Osteoblast (primary cell): Measurements from ENCODE around the gene TRAK1. TPM values are rescaled to one million over a fixed set of nuclear protein-coding genes. Genes with fewer than 3 reads are reported as not detected.
A peak's percentile ranks its signal among the peaks of the same experiment; 100 is the strongest.

Experiments
- DNase-seq: peaks from one replicate; pipeline ENCODE4 v3.0.0; 2011; ENCODE audit warnings: low spot score, mixed read lengths; ENCODE audit not compliant: insufficient read length; ENCODE audit errors: missing footprints
- H2AFZ ChIP-seq: 2 replicates; pipeline ENCODE4 v1.6.0; 2011; ENCODE audit warnings: mild to moderate bottlenecking, low read length
- H3K27ac ChIP-seq: 2 replicates; pipeline ENCODE4 v1.5.1; 2011; ENCODE audit warnings: mild to moderate bottlenecking, low read depth, low read length, moderate library complexity
- H3K27me3 ChIP-seq: 2 replicates; pipeline ENCODE4 v1.6.0; 2012; ENCODE audit warnings: mild to moderate bottlenecking, control low read depth, inconsistent platforms, low read length, moderate library complexity; ENCODE audit not compliant: insufficient read depth
- H3K36me3 ChIP-seq: 2 replicates; pipeline ENCODE4 v1.5.1; 2011; ENCODE audit warnings: mild to moderate bottlenecking, low read length, control low read depth, moderate library complexity; ENCODE audit not compliant: insufficient read depth
- H3K4me1 ChIP-seq: 2 replicates; pipeline ENCODE4 v1.5.1; 2011; ENCODE audit warnings: mild to moderate bottlenecking, low read length, control low read depth, moderate library complexity; ENCODE audit not compliant: insufficient read depth
- H3K4me2 ChIP-seq: 2 replicates; pipeline ENCODE4 v1.6.0; 2011; ENCODE audit warnings: mild to moderate bottlenecking, low read length; ENCODE audit not compliant: insufficient read depth
- H3K4me3 ChIP-seq: fragments of 200-600 bp; sonication (generic); 3 replicates; pipeline ENCODE4 v1.5.1; 2012; ENCODE audit warnings: mild to moderate bottlenecking, low read length, inconsistent platforms; ENCODE audit not compliant: insufficient read depth
- H3K79me2 ChIP-seq: 2 replicates; pipeline ENCODE4 v1.6.0; 2012; ENCODE audit warnings: mild to moderate bottlenecking, low read length, control low read depth, inconsistent platforms; ENCODE audit not compliant: insufficient read depth
- H3K9me3 ChIP-seq: 2 replicates; pipeline ENCODE4 v1.5.1; 2011; ENCODE audit warnings: low read depth, low read length, control low read depth
- H4K20me1 ChIP-seq: 2 replicates; pipeline ENCODE4 v1.6.0; 2012; ENCODE audit warnings: mild to moderate bottlenecking, low read length, control low read depth; ENCODE audit not compliant: insufficient read depth
- total RNA-seq: library from RNA; depleted of rRNA; stranded (reverse); fragments of >200 nt; gene quantifications from 2 replicates; pipeline ENCODE4 v1.2.3, GENCODE V29; 2012
- TF ChIP-seq, protein P1 (sequence below): IDR thresholded peaks from 2 replicates; pipeline ENCODE4 v1.5.1; 2011; ENCODE audit warnings: mild to moderate bottlenecking, low read depth, low read length, moderate library complexity; ENCODE audit errors: extremely low read depth

Gene TRAK1
- total RNA-seq, 1 donor, result 60.4 TPM

DNA sequence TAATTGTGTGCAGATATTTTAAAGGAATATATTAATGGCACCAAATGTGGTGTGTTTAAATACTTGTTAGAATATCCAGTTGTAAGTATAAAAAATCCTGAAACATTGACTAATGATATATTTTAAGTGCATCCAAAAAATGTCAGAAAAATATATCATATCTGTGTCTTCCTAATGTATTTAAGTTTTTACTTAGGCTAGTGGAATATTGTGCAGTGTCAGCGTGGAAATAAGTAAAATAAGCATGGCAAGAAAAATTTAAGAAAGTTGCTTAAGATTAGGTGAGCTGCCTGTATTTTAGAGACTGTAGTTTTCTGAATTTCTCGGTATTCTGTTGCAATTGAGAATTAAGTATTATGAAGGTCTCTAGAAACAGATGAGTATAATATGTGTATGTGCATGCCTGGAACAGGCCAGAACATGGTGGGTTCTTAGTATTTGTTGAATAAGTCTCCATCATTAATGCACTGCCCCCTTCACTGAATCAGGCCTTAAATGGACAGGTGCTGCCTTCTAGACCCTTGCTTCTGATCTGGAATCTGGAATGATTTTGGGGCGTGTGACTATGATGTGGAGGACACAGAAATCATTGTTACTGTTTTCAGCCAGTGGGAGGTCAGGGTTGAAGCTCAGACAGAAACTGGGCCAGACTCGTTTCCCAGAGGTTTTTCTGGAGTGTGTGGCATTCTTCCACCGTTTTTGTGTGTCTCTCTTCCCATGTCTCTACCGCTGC is 86.1 kb downstream of the TRAK1 start:
- DNase-seq, result no peak
- Histone ChIP-seq H2AFZ (no peak overlapping the region), H3K36me3 (peaks cover 4% of the 10 kb centered on the region), H3K27ac (no peak overlapping the region), H3K4me1 (peaks cover 13% of the 10 kb centered on the region), H3K79me2 (peaks cover 59% of the 10 kb centered on the region), H4K20me1 (peaks cover 65% of the 10 kb centered on the region), H3K9me3 (no peaks in the 10 kb centered on the region), H3K4me3 (no peak overlapping the region), H3K4me2 (no peak overlapping the region), H3K27me3 (no peaks in the 10 kb centered on the region)
- TF ChIP-seq, protein P1, sequence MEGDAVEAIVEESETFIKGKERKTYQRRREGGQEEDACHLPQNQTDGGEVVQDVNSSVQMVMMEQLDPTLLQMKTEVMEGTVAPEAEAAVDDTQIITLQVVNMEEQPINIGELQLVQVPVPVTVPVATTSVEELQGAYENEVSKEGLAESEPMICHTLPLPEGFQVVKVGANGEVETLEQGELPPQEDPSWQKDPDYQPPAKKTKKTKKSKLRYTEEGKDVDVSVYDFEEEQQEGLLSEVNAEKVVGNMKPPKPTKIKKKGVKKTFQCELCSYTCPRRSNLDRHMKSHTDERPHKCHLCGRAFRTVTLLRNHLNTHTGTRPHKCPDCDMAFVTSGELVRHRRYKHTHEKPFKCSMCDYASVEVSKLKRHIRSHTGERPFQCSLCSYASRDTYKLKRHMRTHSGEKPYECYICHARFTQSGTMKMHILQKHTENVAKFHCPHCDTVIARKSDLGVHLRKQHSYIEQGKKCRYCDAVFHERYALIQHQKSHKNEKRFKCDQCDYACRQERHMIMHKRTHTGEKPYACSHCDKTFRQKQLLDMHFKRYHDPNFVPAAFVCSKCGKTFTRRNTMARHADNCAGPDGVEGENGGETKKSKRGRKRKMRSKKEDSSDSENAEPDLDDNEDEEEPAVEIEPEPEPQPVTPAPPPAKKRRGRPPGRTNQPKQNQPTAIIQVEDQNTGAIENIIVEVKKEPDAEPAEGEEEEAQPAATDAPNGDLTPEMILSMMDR, result no peak

DNA sequence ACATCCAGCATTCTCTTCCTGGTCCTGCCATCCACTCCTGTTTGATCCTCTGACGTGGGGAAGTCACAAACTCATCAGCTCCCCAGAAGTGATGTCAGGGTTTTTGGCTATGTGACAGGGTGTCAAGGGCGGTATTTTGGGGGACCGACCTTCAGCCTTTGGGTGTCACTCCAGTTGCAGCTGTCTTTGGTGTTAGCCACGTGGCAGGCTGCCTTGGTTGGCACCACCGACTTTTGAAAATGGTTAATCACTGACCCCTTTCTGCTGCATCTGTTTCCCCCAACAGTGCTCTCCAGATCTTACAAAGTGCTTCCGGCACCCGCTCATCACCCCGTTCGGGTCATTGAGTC is 86.6 kb downstream of the TRAK1 start:
- TF ChIP-seq, protein P1, result no peak
- Histone ChIP-seq H3K27ac (no peak overlapping the region), H3K36me3 (peaks cover 4% of the 10 kb centered on the region), H3K4me2 (no peak overlapping the region), H3K27me3 (no peaks in the 10 kb centered on the region), H3K79me2 (peaks cover 56% of the 10 kb centered on the region), H3K4me3 (no peak overlapping the region), H3K9me3 (no peaks in the 10 kb centered on the region), H2AFZ (no peak overlapping the region), H4K20me1 (peaks cover 63% of the 10 kb centered on the region), H3K4me1 (peaks cover 17% of the 10 kb centered on the region)
- no peak for DNase-seq

DNA sequence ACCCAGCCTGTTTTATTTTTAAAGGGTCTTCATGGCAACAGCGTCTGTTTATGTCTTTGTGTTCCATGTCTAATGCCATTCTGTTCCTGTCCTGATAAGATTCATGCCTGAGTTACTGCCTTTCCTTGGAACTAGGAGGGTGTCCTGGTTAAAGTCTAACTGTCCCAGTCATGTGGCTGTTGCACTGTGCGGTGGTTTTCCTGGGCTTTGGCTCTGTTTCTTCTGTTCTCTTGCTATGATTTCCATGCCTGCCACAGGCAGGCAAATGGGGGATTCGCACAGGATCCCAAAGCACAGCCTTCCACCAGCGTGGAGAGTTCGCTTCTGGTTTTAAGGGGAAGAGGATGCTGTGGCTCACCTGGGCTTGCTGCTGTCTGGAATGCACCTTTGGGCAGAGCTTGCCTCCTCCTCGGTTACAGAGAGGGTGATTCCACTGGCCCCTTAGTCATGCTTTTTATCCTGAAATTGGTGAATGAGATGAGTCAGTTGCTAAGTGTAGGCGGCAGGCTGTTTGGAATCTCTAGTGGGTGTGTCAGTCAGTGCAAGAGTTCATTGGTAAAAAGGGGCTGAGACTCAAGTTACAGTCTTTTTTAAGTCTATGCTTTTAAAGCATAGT is 88.1 kb downstream of the TRAK1 start:
- Histone ChIP-seq H3K4me2 (peak overlapping the region; percentile 68), H3K9me3 (no peaks in the 10 kb centered on the region), H3K4me3 (no peak overlapping the region), H3K27ac (peak overlapping the region; percentile 70), H2AFZ (no peak overlapping the region), H3K4me1 (peaks cover 30% of the 10 kb centered on the region), H3K36me3 (peaks cover 4% of the 10 kb centered on the region), H3K79me2 (peaks cover 50% of the 10 kb centered on the region), H4K20me1 (peaks cover 63% of the 10 kb centered on the region), H3K27me3 (no peaks in the 10 kb centered on the region)
- TF ChIP-seq, protein P1, result no peak
- peak; percentile 92 for DNase-seq

DNA sequence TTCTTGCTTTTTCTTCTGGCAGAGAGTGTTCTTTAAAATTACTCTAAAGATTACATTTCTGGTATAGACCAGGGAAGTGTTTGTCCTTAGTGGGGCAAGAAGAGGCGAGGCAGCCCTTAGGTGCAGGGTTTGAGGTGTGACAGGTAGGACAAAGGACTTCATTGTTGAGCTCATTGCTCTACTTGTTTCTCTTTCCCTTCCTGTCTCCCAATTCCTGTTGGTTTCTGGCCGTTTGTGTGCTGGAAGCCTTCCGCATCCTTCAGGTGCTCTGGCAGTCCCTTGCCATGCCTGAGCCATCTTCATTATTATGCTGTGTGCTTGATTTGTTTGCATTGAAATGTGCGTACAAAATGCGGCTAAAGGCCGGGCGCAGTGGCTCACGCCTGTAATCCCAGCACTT is 89.7 kb downstream of the TRAK1 start:
- no peak overlapping the region for H2AFZ ChIP-seq

More for the DNA sequence above, 89.7 kb downstream of the TRAK1 start:
- Histone ChIP-seq H3K27ac (no peak overlapping the region), H3K4me3 (no peak overlapping the region), H4K20me1 (peaks cover 62% of the 10 kb centered on the region), H3K27me3 (no peaks in the 10 kb centered on the region), H3K9me3 (no peaks in the 10 kb centered on the region), H3K36me3 (peaks cover 8% of the 10 kb centered on the region), H3K4me2 (no peak overlapping the region), H3K4me1 (peaks cover 40% of the 10 kb centered on the region), H3K79me2 (peaks cover 44% of the 10 kb centered on the region)
- DNase-seq, result no peak
- TF ChIP-seq, protein P1, result no peak
